Measurements from ENCODE around the gene AGO3. TPM values are rescaled to one million over a fixed set of nuclear protein-coding genes. Genes with fewer than 3 reads are reported as not detected.
A peak's percentile ranks its signal among the peaks of the same experiment; 100 is the strongest.

Gene AGO3
- total and polyA plus RNA-seq, 10 of the 15 experiments (the other 5 are each of a cell fraction or from before 2014, with no cell fraction given), result 3.9 to 35.2 (median 12.5) TPM

DNA sequence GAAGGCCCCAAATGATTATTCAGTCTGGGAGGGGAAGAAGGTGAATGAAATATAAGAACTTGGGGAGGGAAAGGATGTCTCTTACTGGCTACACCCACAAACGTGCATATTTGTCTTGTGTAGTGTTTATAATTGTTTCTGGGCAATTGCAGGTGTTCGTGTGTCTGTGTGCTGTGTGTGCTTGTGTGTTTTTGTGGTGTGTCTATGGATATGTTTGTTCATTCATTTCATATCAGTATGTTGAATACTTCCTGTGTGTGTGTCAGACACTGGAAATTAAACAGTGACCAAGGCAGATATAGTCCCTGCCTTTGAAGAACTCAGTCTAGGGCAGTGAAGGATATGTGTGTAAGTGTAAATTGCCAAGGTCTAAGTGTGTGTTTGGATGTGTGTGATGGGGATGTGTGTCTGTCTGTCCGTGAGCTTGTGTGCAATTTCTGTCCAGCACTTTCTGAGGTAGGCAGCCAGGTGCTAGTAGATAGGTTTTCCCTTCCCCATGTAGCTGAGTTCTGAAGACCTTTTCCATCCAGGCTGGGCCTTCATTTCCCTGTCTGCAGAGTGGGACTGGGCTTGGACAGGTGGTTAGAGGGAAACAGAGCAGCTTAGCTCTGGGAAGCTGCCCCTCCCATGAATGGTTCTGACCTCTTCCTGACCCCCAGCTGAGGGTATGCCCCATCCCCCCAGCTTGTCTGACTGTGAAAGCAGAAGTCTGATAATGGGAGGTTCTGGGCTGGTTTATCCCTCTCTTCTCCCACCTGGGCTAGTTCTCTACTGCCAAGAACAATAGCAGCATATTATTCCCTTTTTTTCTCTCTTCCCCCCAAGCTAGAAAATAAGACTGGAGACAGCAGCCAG is 44.1 kb upstream of the AGO3 start:
- Histone ChIP-seq H3K9ac (ENCODE audit: control insufficient read depth, insufficient read depth, low read length) (0 out of 2 replicates have a peak overlapping the region, but pooled peaks have one; percentile 6), H3K4me3 (peak overlapping the region; percentile 25), H3K27ac (ENCODE audit: control insufficient read depth, insufficient read depth) (peak overlapping the region; percentile 4; the same call in 1 of the 2 replicates), H3K4me2 (ENCODE audit: control insufficient read depth, insufficient read depth) (peak overlapping the region; percentile 53; the same call in 1 of the 2 replicates), H4K20me1 (ENCODE audit: control insufficient read depth, insufficient read depth) (no peaks in the 10 kb centered on the region), H3K9me3 (replicated peaks; ENCODE audit: control insufficient read depth, insufficient read depth, low read length) (no peaks in the 10 kb centered on the region), H3K27me3 (replicated peaks in 1 of 2; ENCODE audit: control insufficient read depth in 2 of 2, insufficient read depth in 2 of 2, low read length in 1 of 2) (no peaks in the 10 kb centered on the region), H3K36me3 (ENCODE audit: control insufficient read depth in 2 of 2, insufficient read depth in 2 of 2, low read length in 1 of 2) (peaks cover 0 to under 1% of the 10 kb centered on the region in 2 experiments; a peak in 2 of 4 replicates), H3K79me2 (ENCODE audit: control insufficient read depth, insufficient read depth, low read length) (peaks cover 11% of the 10 kb centered on the region), H3K4me1 (ENCODE audit: control insufficient read depth, insufficient read depth, low read length) (peaks cover 14% of the 10 kb centered on the region), H2AFZ (ENCODE audit: control insufficient read depth, low read depth, low read length) (no peak overlapping the region)
- FAIRE-seq, result peak; percentile 72
- DNase-seq (ENCODE audit: low read depth, low spot score), result no peak
- ATAC-seq, result peak; percentile 23
- ChIA-PET POLR2A (interaction anchor here (0.5 to 1.5 kb wide), 8 partner anchors 10 to 1445 kb away, joined by 3 to 7 read pairs (median 4); partner anchors contain the start of genes AGO3 and CLSPN), SMC1A (ENCODE audit: uncharacterized antibody, unreplicated experiment) (interaction anchor here (0.6 to 1.6 kb wide), 5 partner anchors 9 to 45 kb away, joined by 3 to 8 read pairs (median 3); no protein-coding TSS in a partner anchor), RAD21 (ENCODE audit: unreplicated experiment) (interaction anchor here (0.7 to 1.1 kb wide), 3 partner anchors 44 to 248 kb away, joined by 3 to 6 read pairs (median 3); partner anchors contain the start of gene AGO3), CTCF (interaction anchor here (0.7 to 1.5 kb wide), 5 partner anchors 10 to 248 kb away, joined by 3 to 4 read pairs (median 4); no protein-coding TSS in a partner anchor)
- intact Hi-C loops (cut with micrococcal nuclease; ENCODE audit: unreplicated experiment) (loop anchor here (10.0 kb wide), 1 partner anchor 198 kb away; the partner anchor contains the start of genes ADPRS and TEKT2), in situ Hi-C loops (cut with MboI) (no loop called here)
- TF ChIP-seq, protein P1, sequence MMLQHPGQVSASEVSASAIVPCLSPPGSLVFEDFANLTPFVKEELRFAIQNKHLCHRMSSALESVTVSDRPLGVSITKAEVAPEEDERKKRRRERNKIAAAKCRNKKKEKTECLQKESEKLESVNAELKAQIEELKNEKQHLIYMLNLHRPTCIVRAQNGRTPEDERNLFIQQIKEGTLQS (IDR thresholded peaks at IDR 0.05; ENCODE audit: borderline replicate concordance, extremely low read depth, low read depth, low read length), result no peak
- TF ChIP-seq KAT2A (conservative IDR thresholded peaks at IDR 0.05; ENCODE audit: control insufficient read depth, low read depth, low read length), result no peak
- TF ChIP-seq NR2F1 (conservative IDR thresholded peaks at IDR 0.05), result peak; percentile 86
- peak; percentile 33; the same call in 1 of the 2 replicates for TF ChIP-seq IKZF1 (conservative IDR thresholded peaks at IDR 0.05)
- TF ChIP-seq CHD2 (IDR thresholded peaks at IDR 0.05; ENCODE audit: borderline replicate concordance, low read depth, low read length), result 0 out of 2 replicates have a peak, but pooled peaks have one; percentile 48
- TF ChIP-seq ETV6 (conservative IDR thresholded peaks at IDR 0.05 in 1 of 2, IDR thresholded peaks at IDR 0.05 in 1 of 2; ENCODE audit: borderline replicate concordance in 1 of 2, low read depth in 1 of 2), result 0 out of 4 replicates have a peak, but pooled peaks of 1 of the 2 experiments have one; percentile 17
- TF ChIP-seq NR2C1 (IDR thresholded peaks at IDR 0.05), result no peak
- TF ChIP-seq SPI1 (IDR thresholded peaks at IDR 0.05; ENCODE audit: borderline replicate concordance, insufficient read depth, low read depth, low read length), result peak; percentile 76
- no peak for TF ChIP-seq MTA3 (IDR thresholded peaks at IDR 0.05; ENCODE audit: borderline replicate concordance, low read length)
- TF ChIP-seq, protein P2, sequence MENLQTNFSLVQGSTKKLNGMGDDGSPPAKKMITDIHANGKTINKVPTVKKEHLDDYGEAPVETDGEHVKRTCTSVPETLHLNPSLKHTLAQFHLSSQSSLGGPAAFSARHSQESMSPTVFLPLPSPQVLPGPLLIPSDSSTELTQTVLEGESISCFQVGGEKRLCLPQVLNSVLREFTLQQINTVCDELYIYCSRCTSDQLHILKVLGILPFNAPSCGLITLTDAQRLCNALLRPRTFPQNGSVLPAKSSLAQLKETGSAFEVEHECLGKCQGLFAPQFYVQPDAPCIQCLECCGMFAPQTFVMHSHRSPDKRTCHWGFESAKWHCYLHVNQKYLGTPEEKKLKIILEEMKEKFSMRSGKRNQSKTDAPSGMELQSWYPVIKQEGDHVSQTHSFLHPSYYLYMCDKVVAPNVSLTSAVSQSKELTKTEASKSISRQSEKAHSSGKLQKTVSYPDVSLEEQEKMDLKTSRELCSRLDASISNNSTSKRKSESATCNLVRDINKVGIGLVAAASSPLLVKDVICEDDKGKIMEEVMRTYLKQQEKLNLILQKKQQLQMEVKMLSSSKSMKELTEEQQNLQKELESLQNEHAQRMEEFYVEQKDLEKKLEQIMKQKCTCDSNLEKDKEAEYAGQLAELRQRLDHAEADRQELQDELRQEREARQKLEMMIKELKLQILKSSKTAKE (IDR thresholded peaks at IDR 0.05; ENCODE audit: low read depth, poor library complexity, severe bottlenecking), result peak; percentile 27
- 0 out of 2 replicates have a peak, but pooled peaks have one; percentile 69 for TF ChIP-seq HDGF (IDR thresholded peaks at IDR 0.05)
- WGBS (ENCODE audit: insufficient coverage, insufficient replicate concordance, low lambda C conversion rate, missing lambda C conversion rate), result 3% methylated on average over 3 of the region's 3 CpGs
- BruUV-seq (replicated peaks), result no TSS peak
